ENCODE data around the gene APRT. TPM values are rescaled to one million over a fixed set of nuclear protein-coding genes. Genes with fewer than 3 reads are reported as not detected.

APRT gene
- total RNA-seq, 1 donor from 2014 or later = 116 TPM

- no peak for TF ChIP-seq CTCF (conservative IDR thresholded peaks at IDR 0.05)
- no peaks in the 10 kb centered on the region for H3K4me1 Mint-ChIP-seq (ENCODE audit: unreplicated experiment)
- no peak for DNase-seq (ENCODE audit: extremely low spot score, unreplicated experiment)
- no peaks in the 10 kb centered on the region for H3K9me3 Mint-ChIP-seq
- no peaks in the 10 kb centered on the region for H3K27me3 Mint-ChIP-seq
- no peaks in the 10 kb centered on the region for H3K36me3 Mint-ChIP-seq
- H3K4me3 Mint-ChIP-seq = no peak overlapping the region
- H3K27ac Mint-ChIP-seq = no peak overlapping the region
Observed at GRCh38 chr16:88831838-88832237, 20.1 kb upstream of the APRT start.

- H3K4me3 Mint-ChIP-seq = no peak overlapping the region
Observed at GRCh38 chr16:88830783-88831182, 19.1 kb upstream of the APRT start.

GRCh38 chr16:88830258-88830657, 18.5 kb upstream of the APRT start:
- Mint-ChIP-seq H3K27me3 (no peaks in the 10 kb centered on the region), H3K27ac (no peak overlapping the region), H3K36me3 (no peaks in the 10 kb centered on the region), H3K4me3 (no peak overlapping the region), H3K9me3 (no peaks in the 10 kb centered on the region), H3K4me1 (ENCODE audit: unreplicated experiment) (no peaks in the 10 kb centered on the region)
- no peak for TF ChIP-seq CTCF (conservative IDR thresholded peaks at IDR 0.05)
- no peak for DNase-seq (ENCODE audit: extremely low spot score, unreplicated experiment)

More at GRCh38 chr16:88830783-88831182, 19.1 kb upstream of the APRT start:
- Mint-ChIP-seq H3K36me3 (no peaks in the 10 kb centered on the region), H3K4me1 (ENCODE audit: unreplicated experiment) (no peaks in the 10 kb centered on the region), H3K9me3 (no peaks in the 10 kb centered on the region), H3K27ac (no peak overlapping the region), H3K27me3 (no peaks in the 10 kb centered on the region)
- no peak for DNase-seq (ENCODE audit: extremely low spot score, unreplicated experiment)
- TF ChIP-seq CTCF (conservative IDR thresholded peaks at IDR 0.05) = no peak

GRCh38 chr16:88828711-88829110, 17.0 kb upstream of the APRT start:
- no peak for DNase-seq (ENCODE audit: extremely low spot score, unreplicated experiment)
- no peak overlapping the region for H3K4me3 Mint-ChIP-seq
- TF ChIP-seq CTCF (conservative IDR thresholded peaks at IDR 0.05) = no peak
- no peaks in the 10 kb centered on the region for H3K4me1 Mint-ChIP-seq (ENCODE audit: unreplicated experiment)
- H3K9me3 Mint-ChIP-seq = no peaks in the 10 kb centered on the region
- no peaks in the 10 kb centered on the region for H3K27me3 Mint-ChIP-seq
- no peaks in the 10 kb centered on the region for H3K36me3 Mint-ChIP-seq
- H3K27ac Mint-ChIP-seq = no peak overlapping the region

- DNase-seq (ENCODE audit: extremely low spot score, unreplicated experiment) = no peak
- Mint-ChIP-seq H3K36me3 (no peaks in the 10 kb centered on the region), H3K27me3 (no peaks in the 10 kb centered on the region), H3K9me3 (no peaks in the 10 kb centered on the region), H3K27ac (no peak overlapping the region), H3K4me1 (ENCODE audit: unreplicated experiment) (no peaks in the 10 kb centered on the region), H3K4me3 (no peak overlapping the region)
- TF ChIP-seq CTCF (conservative IDR thresholded peaks at IDR 0.05) = no peak
Observed at GRCh38 chr16:88827727-88828126, 16.0 kb upstream of the APRT start.
